Vagina (tissue), 2 donors: Measurements from ENCODE around the gene KDM1B.

Source experiments
- CTCF ChIP-seq, 3 experiments: fragments of 450-650 bp in 2 of 3; fragments of 200-600 bp in 1 of 3; sonication (generic) in 1 of 3; IDR thresholded peaks; one replicate each; pipeline ENCODE4 v1.5.1; 2017 to 2019; ENCODE audit warnings: antibody characterized with exemption in 3 of 3, mild to moderate bottlenecking in 2 of 3, moderate library complexity in 2 of 3
- POLR2A ChIP-seq, 2 donors: fragments of 450-650 bp; IDR thresholded peaks; one replicate each; pipeline ENCODE4 v1.6.1; 2017; ENCODE audit warnings: antibody characterized with exemption in 2 of 2, mild to moderate bottlenecking in 2 of 2, moderate library complexity in 2 of 2

DNA sequence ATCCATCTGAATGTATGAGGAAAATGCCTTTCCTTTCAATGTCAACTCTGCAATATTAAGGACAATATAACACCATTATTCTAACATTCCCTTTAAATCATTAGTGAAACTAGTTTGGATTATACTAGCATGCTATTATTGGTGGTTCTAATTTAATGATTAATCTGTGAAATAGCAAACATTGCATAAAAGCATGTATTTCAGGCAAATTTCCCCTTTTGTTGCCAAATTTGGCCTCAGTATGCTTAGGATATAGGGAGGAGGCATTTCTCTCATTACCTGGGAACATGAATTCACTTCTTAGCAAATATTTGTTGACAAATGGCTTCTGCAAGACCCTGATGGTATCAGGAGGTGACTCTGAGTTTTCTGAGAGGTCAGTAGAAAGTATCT is 1.9 kb upstream of the KDM1B start:
- TF ChIP-seq CTCF (IDR thresholded peaks at IDR 0.05) (no peak), POLR2A (IDR thresholded peaks at IDR 0.05) (no peak)
